NCI-H524 (cell line): ENCODE data around the gene SCMH1.
A peak's percentile ranks its signal among the peaks of the same experiment; 100 is the strongest.
"Not testable (repeated sequence)": the region's sequence is repeated elsewhere in the genome, so short reads cannot be mapped to it uniquely, and the experiment has no call there.

Source experiments
- DNase-seq, 2 experiments: peaks; one replicate each; lab custom pipeline; 2025; lab: John Stamatoyannopoulos, UW

The SCMH1 gene

DNA sequence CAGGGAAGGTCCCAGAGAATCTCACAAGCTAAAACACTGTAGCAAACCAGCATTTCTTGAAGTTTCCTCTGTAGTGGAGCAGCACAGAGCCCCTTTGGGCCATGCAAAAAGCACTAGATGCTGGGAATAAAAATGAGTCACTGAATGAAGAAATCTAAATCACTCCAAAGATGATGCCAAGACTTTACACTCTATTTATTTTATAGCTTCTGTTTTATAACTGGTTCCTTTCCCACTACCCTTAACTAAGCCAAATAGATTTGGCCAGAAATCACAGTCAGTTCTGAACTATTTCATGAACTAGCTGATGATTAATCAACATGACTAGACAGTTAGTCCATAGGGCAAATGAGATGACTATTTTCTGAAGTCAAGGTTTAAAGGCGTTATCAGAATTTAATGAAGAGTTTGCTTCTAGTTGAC lies 89.5 kb downstream of the SCMH1 start:
- DNase-seq, result no peak

DNA sequence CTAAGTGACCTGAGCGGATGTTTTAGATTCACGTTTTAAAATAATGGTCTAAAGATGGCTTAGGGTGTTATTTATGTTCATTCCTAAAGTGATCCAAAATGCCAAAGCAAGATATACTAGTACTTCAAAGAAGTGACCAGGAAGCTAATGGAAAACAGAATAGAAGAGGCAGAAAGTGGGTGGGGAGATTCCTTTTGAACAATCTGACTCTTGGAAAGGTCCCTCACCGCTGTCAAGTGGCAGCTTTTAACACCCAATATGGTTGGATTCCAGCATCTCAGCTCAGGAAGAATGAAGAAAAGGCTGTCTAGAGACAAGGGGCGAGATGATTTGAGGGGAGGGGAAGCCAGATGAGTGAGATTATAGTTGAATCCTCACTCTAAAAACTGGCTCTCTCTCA lies 90.3 kb downstream of the SCMH1 start:
- DNase-seq, result no peak

DNA sequence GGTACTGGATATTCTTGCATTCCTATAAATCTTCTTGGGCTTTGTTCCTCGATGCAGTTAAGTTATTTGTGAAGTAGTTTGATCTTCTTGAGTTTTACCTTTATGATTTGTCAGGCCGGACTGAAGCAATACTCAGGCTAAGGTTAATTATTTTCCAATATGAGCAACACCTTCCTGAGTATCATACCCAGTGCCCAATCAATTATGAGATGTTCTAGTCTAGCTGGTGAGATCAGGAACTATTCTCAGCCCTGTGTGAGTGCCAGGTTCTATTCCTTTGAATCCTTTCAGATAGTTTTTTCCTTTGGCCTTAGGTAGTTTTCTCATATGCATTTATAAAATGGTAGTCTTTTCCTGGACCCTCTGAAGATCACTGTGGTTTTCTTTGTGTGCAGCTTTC lies 92.5 kb downstream of the SCMH1 start:
- DNase-seq, result no peak

DNA sequence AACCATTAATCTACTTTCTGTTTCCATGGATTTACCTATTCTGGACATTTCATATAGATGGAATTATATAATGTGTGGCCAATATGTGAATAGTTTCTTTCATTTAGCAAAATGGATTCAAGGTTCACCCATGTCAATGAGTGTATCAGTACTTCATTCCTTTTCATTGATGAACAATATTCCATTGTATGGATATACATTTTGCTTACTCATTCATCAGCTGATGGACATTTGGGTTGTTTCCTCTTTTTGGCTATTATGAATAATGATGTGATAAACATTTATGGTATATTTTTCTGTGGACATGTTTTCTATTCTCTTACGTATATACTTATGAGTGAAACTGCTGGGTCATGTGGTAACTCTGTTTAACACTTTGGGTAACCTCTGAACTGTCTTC lies 97.8 kb downstream of the SCMH1 start:
- DNase-seq, result no peak

DNA sequence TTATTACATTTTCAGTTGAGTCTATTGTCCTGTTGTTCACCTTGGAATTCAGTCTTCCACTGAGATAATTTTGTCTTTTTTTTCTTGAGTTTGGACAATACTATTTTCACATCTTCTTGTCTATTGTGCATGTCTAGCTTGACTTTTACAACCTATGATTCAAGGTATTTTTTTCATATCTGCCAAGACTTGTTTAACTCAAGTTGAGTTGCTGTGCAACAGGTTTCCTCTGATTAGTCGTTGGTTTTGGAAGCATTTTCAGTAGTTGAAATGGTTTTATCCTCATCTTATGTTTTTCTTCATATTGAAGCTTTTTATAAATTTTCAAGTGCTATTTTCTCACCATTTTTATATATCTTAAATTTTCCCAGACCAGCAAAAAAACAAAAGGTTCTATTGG lies 103.6 kb downstream of the SCMH1 start:
- DNase-seq, result no peak

DNA sequence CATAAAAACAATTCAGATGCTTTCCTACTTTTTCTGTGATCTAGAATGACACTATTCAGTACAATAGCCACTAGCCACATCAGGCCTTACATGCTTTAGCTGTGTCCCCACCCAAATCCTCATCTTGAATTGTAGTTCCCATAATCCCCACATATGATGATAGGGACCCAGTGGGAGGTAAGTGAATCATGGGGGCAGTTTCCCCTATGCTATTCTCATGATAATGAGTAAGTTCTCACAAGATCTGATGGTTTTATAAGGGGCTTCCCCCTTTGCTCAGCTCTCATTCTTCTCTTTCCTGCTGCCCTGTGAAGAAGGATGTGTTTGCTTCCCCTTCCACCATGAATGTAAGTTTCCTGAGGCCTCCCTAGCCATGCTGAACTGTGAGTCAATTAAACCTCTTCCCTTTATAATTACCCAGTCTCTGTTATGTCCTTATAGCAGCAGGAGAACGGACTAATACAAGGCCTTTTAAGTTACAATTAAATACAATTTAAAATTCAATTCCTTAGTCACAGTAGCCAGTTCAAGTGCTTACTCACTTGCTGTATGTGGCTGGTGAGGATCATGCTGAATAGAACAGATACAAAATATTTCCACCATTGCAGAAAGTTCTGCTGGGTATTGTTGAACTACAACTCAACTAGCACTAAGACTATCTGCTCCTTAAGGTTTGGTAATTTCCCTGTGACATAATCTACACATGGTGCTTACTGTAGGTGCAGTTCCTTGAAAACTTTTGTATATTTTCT lies 106.7 kb downstream of the SCMH1 start:
- DNase-seq, result no peak

DNA sequence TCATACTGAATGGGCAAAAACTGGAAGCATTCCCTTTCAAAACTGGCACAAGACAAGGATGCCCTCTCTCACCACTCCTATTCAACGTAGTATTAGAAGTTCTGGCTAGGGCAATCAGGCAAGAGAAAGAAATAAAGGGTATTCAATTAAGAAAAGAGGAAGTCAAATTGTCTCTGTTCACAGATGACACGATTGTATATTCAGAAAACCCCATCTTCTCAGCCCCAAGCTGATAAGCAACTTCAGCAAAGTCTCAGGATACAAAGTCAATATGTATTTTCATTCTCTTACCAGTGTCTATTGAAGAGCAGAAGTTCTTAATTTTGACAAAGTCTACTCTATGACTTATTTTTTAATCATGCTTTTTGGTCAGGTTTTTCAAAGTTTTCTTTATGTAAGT lies 107.8 kb downstream of the SCMH1 start:
- DNase-seq, result not testable (repeated sequence)

DNA sequence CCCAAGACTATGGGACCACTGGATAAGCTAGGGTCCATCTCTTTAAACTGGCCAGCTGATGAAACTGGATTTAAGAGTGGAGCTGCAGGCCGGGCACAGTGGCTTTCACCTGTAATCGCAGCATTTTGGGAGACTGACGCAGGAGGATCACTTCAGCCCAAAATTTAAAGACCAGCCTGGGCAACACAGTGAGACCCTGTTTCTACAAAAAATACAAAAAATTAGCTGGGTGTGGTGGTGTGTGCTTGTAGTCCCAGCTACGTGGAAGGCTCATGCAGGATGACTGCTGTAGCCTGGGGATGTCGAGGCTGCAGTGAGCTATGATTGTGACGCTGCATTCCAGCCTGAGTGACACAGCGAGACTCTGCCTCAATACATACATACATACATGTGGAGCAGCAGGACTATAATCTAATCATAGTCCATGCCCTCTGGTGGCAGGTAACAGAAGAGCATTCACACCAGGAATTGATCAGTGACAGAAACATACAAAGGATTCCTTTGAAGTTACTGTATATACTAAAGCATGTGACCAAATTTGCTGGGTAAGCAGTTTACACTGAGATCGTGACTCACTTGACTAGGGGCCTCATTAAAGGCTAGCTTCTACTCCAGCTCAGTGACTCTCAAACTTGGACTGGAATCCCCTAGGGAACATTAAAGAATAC lies 119.1 kb downstream of the SCMH1 start:
- DNase-seq, result peak in 1 of 2 experiments; percentile 26

DNA sequence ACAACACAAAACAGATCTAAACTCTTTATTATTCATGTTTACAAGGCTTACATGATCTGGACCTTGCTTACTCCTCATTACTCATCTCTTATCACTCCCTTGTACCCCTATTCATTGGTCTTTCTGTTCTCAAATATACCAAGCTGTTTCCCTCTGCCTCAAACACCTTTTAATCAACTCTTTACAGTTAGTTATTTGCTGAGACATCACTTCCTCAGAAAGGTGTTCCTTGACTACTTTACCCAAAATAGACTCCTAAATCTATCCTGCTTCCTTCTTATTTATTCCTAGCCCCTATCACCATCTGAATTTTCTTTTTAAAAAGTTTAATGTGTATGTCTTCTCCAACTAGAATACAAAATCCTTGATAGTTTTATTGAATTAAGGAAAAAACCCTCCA lies 120.0 kb downstream of the SCMH1 start:
- no peak for DNase-seq

DNA sequence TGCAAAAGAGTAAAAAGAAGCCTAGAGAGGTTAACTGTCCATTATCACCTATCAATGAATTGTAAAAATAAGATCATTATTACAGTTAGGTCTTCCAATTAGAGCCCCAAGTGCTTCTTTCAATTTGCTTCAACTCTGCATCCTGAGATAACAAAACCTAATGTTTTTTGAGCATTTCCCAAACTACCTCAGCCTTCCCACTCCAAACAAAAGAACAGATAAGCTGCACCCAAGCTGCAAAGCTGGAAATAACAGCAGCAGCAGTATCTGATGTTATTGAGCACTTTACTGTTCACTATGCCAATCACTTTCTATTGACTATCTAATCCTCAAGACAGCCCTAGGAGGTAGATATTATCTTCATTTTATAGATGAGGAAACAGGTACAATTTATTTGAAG lies 123.5 kb downstream of the SCMH1 start:
- DNase-seq, result no peak

DNA sequence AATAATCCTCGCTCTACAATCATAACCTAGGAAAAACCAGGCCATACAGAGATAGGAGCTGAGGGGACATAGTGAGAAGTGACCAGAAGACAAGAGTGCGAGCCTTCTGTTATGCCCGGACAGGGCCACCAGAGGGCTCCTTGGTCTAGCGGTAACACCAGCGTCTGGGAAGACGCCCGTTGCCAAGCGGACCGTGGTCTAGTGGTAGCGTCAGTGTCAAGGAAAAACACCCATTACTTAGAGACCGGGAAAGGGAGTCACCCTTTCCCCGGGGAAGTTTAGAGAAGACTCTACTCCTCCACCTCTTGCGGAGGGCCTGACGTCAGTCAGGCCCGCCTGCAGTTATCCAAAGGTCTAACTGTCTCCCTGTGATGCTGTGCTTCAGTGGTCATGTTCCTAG lies 124.9 kb downstream of the SCMH1 start:
- DNase-seq, result not testable (repeated sequence)

DNA sequence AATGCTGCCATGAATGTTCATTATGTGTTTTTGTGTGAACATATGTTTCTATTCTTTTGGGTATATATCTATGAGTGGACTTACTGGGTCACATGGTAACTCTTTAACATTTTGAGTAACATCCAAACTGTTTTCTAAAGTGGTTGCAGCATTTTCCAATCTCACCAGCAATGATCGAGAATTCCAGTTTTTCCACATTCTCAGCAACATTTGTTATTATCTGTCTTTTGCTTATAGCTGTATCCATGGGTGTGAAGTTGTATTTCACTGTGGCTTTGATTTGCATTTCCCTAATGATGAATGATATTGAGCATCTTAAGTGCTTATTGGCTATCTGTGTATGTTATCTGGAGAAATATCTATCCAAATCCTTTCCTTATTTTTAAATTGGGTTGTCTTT lies 131.4 kb downstream of the SCMH1 start:
- DNase-seq, result no peak

DNA sequence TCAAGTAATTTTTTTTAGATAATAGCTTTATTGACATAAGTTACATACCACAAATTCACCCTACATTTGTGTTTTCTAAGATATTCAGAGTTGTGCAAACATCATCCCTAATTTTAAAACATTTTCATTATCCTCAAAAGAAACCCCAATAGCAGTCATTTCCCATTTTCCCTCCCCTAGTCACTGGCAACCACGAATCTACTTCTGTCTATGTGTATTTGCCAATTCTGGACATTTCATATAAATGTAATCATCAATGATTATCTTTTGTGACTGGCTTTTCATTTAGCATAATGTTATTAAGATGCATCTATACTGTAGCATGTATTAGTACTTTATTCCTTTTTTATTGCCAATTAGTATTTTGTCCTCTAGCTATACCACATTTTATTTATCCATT lies 131.8 kb downstream of the SCMH1 start:
- no peak for DNase-seq

DNA sequence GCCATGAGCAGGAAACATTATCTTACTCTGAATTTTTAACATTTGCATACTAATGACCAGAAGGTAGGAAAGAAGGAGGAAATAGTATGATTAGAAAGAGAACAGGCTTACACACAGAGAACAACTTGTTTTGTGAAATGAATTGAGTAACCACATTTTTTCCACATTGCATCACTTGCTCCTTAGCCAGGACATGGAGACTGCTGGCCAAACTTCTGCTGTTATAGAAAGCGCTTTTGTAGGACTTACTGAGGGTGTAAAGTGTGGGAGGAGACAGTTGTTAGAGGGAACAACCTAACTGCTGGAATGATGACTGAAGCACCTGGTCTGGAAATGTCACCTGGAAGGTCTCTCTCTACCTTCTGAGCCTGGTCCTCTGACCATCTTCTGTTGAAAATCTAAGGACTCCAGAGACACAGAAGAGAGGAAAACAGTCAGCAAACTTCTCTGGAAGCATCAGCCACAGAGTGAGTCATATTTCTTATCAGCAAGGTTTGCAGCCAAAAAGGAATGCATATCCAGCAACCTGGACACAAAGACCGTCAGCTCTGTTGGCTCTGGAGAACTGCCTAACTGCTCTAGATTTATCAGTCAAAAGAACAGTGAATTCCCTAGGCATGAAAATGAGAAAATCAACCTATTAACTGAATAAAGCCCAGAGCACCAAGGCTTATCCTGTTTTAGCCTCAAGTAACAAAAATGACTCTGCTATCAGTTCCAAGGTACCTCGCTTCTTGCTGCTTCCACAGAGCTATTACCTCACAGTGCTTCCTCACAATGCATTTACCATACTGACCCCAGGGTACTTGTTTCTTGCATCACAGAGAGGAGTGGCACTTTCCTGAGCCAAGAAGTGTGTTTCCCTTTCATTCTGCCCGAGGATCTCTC lies 132.6 kb downstream of the SCMH1 start:
- DNase-seq, result no peak

DNA sequence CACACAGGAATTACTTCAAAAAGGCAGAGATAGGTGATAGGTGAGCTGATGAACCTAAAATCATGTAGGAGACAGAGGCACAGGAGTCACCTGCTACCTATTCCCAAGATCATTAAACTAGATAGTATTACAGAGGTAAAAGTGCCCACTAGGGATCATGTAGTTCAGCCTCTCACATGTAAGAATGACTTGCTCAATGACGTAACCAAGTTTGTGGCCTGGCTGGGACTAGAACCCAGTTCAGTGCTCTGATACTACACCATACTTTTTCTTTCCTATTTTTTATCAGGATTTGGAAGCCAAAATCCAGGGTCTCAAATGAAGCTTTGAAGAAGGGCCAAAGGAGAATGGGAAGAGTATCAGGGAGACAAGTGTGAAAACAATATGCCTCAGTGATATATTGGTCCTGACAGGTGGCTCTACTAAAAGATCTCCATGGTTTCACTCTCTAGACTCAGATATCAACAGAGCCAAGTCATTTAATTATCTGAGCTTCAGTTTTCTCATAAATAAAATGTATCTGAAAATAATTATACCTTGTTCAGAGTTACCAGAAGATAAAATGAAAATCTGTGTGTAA lies 133.3 kb downstream of the SCMH1 start:
- DNase-seq, result no peak

DNA sequence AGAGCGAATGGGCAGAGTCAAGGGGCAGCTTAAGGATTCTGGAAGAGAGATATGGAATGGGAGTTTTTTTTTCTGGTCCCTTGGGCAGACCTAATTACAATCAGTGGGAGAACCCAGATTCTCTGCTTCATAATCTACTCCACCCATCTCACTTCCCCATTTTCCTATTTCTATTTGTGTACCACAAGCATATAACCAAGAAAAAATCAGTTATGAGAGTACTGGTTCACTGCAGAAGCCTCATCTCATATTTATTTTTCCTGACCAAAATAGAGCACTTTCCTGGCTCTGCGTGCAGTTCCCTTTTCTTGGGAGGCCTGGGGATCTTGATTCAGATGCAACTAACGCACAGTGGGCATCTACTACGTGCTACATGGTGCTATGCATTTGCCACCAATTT lies 138.3 kb downstream of the SCMH1 start:
- no peak for DNase-seq

DNA sequence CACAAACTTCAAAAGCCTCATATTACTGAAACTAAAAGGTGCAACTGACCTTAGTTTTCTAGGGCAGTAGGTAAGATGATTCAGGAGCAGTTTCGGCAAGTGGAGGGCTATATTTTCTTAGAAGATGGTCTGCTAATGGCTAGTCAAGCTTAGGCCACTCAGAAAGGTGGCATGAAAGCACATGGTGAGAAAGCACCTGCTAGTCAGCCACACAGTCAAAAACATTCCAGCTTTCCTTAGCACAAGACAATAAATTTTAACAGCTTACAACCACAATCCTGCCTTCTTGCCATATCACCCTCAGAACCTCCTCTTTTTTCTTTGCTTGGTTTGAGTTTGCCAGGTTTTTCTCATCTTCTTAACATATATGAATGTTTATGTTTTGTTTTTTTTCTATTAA lies 139.5 kb downstream of the SCMH1 start:
- DNase-seq, result no peak

DNA sequence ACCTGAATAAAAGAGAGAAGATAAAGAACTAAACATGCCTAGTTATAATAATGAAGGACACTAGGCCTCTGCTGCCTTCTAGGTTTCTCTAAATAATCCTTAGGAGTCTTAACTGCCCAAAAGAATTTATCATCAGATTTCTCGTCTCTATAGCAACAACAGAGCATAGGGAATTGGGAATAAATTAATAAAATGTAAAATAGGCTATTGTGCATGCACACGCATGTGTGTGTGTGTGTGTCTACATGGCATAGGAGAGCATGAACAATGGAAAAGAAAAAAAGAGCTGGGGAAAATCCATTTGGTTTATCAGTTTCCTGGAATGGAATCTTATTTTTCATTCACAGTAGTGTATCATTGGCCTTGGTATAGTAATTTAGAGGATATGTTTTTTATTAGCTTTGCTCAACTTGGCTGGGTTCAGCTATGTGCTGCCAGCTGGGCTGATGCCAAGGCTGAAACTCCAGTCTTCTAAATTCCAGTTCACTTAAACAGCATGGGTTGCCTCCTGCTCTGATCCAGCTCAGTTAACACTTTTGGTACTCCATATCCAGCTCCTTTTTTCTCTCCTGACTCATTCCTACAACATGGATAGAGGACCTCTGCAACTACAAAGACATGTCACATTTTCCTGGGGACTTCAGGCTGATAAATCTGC lies 140.0 kb downstream of the SCMH1 start:
- no peak for DNase-seq

DNA sequence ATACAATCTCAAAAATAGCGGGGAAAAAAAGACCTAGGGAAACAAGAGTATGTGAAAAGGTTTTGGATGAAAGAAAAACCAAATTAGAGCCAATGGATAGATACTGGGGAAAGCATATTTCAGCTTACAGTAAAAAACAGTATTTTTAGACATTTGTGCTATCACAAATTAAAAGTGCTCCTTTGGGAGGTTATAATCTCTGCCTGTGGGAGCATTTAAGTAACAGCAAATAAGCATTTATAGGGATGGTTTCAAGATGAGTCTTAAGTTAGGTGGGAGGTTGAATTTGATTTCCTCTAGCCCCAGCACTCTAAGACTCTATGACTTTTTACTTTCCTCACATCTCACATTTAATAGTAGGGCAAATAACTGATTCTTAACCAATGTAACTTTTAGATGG lies 141.0 kb downstream of the SCMH1 start:
- no peak for DNase-seq

DNA sequence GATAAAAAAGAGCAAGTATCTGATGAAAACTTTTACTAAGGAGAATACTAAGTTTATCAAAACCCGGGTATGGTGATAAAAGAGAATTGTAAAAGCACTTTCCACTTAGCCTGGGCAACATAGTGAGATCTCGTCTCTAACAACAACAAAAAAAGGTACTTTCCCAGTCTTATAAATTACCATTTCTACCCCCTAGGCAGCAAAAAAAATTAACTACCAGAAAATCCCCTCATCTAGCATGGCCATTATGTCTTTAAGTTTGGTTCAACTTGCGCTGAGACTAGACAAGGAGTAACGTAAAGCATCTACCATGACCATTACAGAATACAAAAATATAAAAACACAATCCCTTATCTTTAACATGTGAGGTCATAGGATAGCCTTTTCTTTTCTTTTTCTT lies 141.9 kb downstream of the SCMH1 start:
- no peak for DNase-seq

DNA sequence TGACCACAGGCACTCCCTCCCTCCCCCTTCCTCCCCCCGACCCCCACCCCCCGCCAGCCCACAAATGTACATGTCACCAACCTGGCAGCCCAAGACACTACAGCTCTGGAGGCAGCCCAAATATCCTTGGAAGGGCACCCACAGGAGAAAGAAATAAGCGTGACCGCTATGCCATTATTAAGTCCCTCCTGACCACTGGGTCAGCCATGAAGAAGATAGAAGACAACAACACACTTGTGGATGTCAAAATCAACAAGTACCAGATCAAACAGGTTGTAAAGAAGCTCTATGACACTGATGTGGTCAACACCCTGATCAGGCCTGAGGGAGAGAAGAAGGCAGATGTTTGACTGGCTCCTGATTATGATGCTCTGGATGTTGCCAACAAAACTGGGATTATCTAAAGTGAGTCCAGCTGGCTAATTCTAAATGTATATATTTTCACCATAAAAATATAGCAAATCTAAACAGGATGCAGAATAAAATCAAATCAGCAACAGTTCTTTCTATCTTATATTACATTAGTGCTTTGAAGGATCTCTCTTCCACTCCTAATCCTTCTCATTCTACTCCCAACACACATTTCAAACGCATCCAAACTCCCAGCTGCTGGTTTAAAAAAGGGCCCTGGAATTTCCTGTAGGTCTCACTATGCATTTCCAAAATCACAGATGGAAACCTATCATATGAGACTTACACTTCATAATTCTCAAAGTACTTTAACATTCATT lies 143.2 kb downstream of the SCMH1 start:
- DNase-seq, result no peak
